HL-60 (cell line): ENCODE data around the gene RNF130.

Experiments used
- DNase-seq, 2 experiments: peaks; one replicate each; pipeline ENCODE4 v3.0.0-alpha.2; 2010 to 2020; ENCODE audit warnings: low read depth in 1 of 2, low spot score in 1 of 2
- H3K27ac ChIP-seq: fragments of 250-450 bp; sonication (Bioruptor Pico); replicated peaks from 2 replicates; pipeline ENCODE4 v1.5.1; 2020; ENCODE audit warnings: mild to moderate bottlenecking, moderate library complexity
- H3K27me3 ChIP-seq: fragments of 250-450 bp; sonication (Bioruptor Pico); 2 replicates; pipeline ENCODE4 v1.5.1; 2021; ENCODE audit warnings: mild to moderate bottlenecking, moderate library complexity; ENCODE audit not compliant: insufficient read depth, poor library complexity, severe bottlenecking
- H3K4me3 ChIP-seq: replicated peaks from 2 replicates; pipeline ENCODE4 v1.5.1; 2011; ENCODE audit warnings: mild to moderate bottlenecking, control low read depth, low read length; ENCODE audit not compliant: insufficient read depth
- CTCF ChIP-seq: IDR thresholded peaks from one replicate; pipeline ENCODE4 v1.5.1; 2011; ENCODE audit warnings: low read length, control low read depth, inconsistent platforms; ENCODE audit not compliant: insufficient read depth
- GABPA ChIP-seq: IDR thresholded peaks from 2 replicates; pipeline ENCODE4 v1.6.1; 2012; ENCODE audit warnings: low read depth
- POLR2AphosphoS5 ChIP-seq: IDR thresholded peaks from 2 replicates; pipeline ENCODE4 v1.6.1; 2012; ENCODE audit warnings: low read depth
- SPI1 ChIP-seq: IDR thresholded peaks from 2 replicates; pipeline ENCODE4 v1.6.1; 2012; ENCODE audit warnings: low read depth, mild to moderate bottlenecking, borderline replicate concordance
- TF ChIP-seq, protein P1 (sequence below): IDR thresholded peaks from 2 replicates; pipeline ENCODE4 v1.6.1; 2012; ENCODE audit warnings: low read depth; ENCODE audit not compliant: insufficient replicate concordance

RNF130 gene

GRCh38 chr5:180008433-180008832, 63.1 kb downstream of the RNF130 start:
- Histone ChIP-seq H3K4me3 (no peak overlapping the region), H3K27ac (0 out of 2 replicates have a peak overlapping the region, but pooled peaks have one; percentile 22), H3K27me3 (no peaks in the 10 kb centered on the region)
- no peak for TF ChIP-seq POLR2AphosphoS5
- no peak for TF ChIP-seq GABPA
- no peak for TF ChIP-seq CTCF
- TF ChIP-seq, protein P1, sequence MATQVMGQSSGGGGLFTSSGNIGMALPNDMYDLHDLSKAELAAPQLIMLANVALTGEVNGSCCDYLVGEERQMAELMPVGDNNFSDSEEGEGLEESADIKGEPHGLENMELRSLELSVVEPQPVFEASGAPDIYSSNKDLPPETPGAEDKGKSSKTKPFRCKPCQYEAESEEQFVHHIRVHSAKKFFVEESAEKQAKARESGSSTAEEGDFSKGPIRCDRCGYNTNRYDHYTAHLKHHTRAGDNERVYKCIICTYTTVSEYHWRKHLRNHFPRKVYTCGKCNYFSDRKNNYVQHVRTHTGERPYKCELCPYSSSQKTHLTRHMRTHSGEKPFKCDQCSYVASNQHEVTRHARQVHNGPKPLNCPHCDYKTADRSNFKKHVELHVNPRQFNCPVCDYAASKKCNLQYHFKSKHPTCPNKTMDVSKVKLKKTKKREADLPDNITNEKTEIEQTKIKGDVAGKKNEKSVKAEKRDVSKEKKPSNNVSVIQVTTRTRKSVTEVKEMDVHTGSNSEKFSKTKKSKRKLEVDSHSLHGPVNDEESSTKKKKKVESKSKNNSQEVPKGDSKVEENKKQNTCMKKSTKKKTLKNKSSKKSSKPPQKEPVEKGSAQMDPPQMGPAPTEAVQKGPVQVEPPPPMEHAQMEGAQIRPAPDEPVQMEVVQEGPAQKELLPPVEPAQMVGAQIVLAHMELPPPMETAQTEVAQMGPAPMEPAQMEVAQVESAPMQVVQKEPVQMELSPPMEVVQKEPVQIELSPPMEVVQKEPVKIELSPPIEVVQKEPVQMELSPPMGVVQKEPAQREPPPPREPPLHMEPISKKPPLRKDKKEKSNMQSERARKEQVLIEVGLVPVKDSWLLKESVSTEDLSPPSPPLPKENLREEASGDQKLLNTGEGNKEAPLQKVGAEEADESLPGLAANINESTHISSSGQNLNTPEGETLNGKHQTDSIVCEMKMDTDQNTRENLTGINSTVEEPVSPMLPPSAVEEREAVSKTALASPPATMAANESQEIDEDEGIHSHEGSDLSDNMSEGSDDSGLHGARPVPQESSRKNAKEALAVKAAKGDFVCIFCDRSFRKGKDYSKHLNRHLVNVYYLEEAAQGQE: no peak
- no peak for TF ChIP-seq SPI1
- no peak for DNase-seq

GRCh38 chr5:180007582-180007981, 64.0 kb downstream of the RNF130 start:
- TF ChIP-seq GABPA (no peak), POLR2AphosphoS5 (no peak), CTCF (no peak), SPI1 (no peak)
- TF ChIP-seq, protein P1: no peak
- DNase-seq: peak in 1 of 2 experiments; percentile 61
- Histone ChIP-seq H3K4me3 (no peak overlapping the region), H3K27ac (peak overlapping the region; percentile 10; the same call in 1 of the 2 replicates), H3K27me3 (no peaks in the 10 kb centered on the region)

DNA sequence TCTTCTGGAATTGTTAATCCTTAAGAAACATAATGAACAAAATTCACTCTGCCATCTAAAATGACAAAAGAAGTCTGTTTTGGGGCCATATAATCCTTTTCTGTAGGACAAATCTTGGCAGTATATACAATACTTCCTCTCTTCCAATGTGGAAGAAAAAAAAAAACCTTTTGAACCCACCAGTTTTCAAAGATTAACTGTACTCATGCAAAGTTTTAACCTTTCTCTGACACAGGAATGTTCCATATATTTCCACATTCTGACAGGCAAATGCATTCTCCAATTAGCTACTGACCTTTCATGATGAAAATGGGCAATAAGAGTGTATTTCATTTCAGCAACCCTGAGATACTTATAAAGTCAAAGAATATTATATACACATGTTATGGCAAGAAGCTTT, 65.4 kb downstream of the RNF130 start:
- DNase-seq: no peak
- no peak overlapping the region; the same call in 1 of the 2 replicates for H3K27ac ChIP-seq
- TF ChIP-seq POLR2AphosphoS5 (no peak), GABPA (no peak), CTCF (no peak), SPI1 (no peak)
- TF ChIP-seq, protein P1: no peak
- H3K4me3 ChIP-seq: no peak overlapping the region
- H3K27me3 ChIP-seq: no peaks in the 10 kb centered on the region
